IMR-90 (cell line): ENCODE results near the gene NFAT5. TPM values are rescaled to one million over a fixed set of nuclear protein-coding genes. Genes with fewer than 3 reads are reported as not detected.

Experiments
- ATAC-seq: fragments of 200-7000 bp; cut with Tn5 transposase; 2 replicates; pipeline ENCODE4 v1.9.1; 2020; ENCODE audit warnings: low read depth, mild to moderate bottlenecking, moderate library complexity
- BruUV-seq: library from RNA; stranded (reverse); fragments of 400-500 nt; replicated peaks from 2 replicates; lab custom pipeline; 2021; lab: Mats Ljungman, UMichigan
- CTCF ChIA-PET: fragments of 300-600 bp; formaldehyde crosslinking; extraction: SDS; loops from one replicate; lab custom pipeline; 2021; ENCODE audit warnings: antibody characterized with exemption; lab: Yijun Ruan, JAX
- POLR2A ChIA-PET: fragments of 300-600 bp; sonication (Branson Sonifier 250); formaldehyde crosslinking; loops from one replicate; lab custom pipeline; 2022; ENCODE audit warnings: antibody characterized with exemption; ENCODE audit not compliant: unreplicated experiment; lab: Charles Lee
- DNase-seq: peaks from one replicate; pipeline ENCODE4 v3.0.0; 2013
- H2AFZ ChIP-seq: replicated peaks from 2 replicates; pipeline ENCODE3; 2013; ENCODE audit warnings: low read length, mild to moderate bottlenecking; ENCODE audit not compliant: poor library complexity
- H2AK5ac ChIP-seq: 2 replicates; pipeline ENCODE4 v1.6.1; 2013; ENCODE audit warnings: low read depth, low read length, inconsistent platforms
- H2AK9ac ChIP-seq: replicated peaks from 2 replicates; pipeline ENCODE3; 2013; ENCODE audit warnings: mild to moderate bottlenecking, low read depth, low read length, moderate library complexity; ENCODE audit not compliant: poor library complexity
- H2BK120ac ChIP-seq: 2 replicates; pipeline ENCODE4 v1.6.1; 2013; ENCODE audit warnings: low read depth, low read length, inconsistent platforms
- H2BK15ac ChIP-seq: 3 replicates; pipeline ENCODE4 v1.6.1; 2013; ENCODE audit warnings: low read depth, low read length, inconsistent platforms
- H2BK20ac ChIP-seq: 2 replicates; pipeline ENCODE4 v1.6.1; 2013; ENCODE audit warnings: low read depth, mild to moderate bottlenecking, inconsistent platforms, low read length, moderate library complexity
- H2BK5ac ChIP-seq: 2 replicates; pipeline ENCODE4 v1.6.1; 2013; ENCODE audit warnings: mild to moderate bottlenecking, low read depth, low read length, inconsistent platforms; ENCODE audit not compliant: poor library complexity, severe bottlenecking
- H3K14ac ChIP-seq: replicated peaks from 2 replicates; pipeline ENCODE4 v1.6.1; 2013; ENCODE audit warnings: low read depth, low read length, inconsistent platforms
- H3K18ac ChIP-seq: 2 replicates; pipeline ENCODE4 v1.6.1; 2013; ENCODE audit warnings: low read depth, low read length, control low read depth
- H3K23ac ChIP-seq: 2 replicates; pipeline ENCODE4 v1.6.1; 2013; ENCODE audit warnings: low read depth, low read length, inconsistent platforms
- H3K27ac ChIP-seq: 2 replicates; pipeline ENCODE4 v1.5.1; 2013; ENCODE audit warnings: mild to moderate bottlenecking, control low read depth, low read length; ENCODE audit not compliant: insufficient read depth
- H3K27me3 ChIP-seq: 2 replicates; pipeline ENCODE4 v1.6.1; 2013; ENCODE audit warnings: low read length; ENCODE audit not compliant: control insufficient read depth, insufficient read depth
- H3K36me3 ChIP-seq: 2 replicates; pipeline ENCODE4 v1.6.1; 2013; ENCODE audit warnings: low read length, mixed read lengths; ENCODE audit not compliant: control insufficient read depth, insufficient read depth
- H3K4ac ChIP-seq: 2 replicates; pipeline ENCODE4 v1.6.1; 2013; ENCODE audit warnings: low read depth, low read length, inconsistent platforms
- H3K4me1 ChIP-seq: 2 replicates; pipeline ENCODE4 v1.6.1; 2013; ENCODE audit warnings: low read length, mixed read lengths; ENCODE audit not compliant: control insufficient read depth, insufficient read depth
- H3K4me2 ChIP-seq: 2 replicates; pipeline ENCODE4 v1.6.1; 2013; ENCODE audit warnings: low read depth, mild to moderate bottlenecking, control low read depth, low read length, moderate library complexity
- H3K4me3 ChIP-seq: 2 replicates; pipeline ENCODE4 v1.5.1; 2013; ENCODE audit warnings: low read depth, mild to moderate bottlenecking, control low read depth, low read length, moderate library complexity; ENCODE audit not compliant: insufficient read depth
- H3K56ac ChIP-seq: 2 replicates; pipeline ENCODE4 v1.6.1; 2013; ENCODE audit warnings: low read length, inconsistent platforms; ENCODE audit not compliant: insufficient read depth; ENCODE audit errors: extremely low read depth
- H3K79me1 ChIP-seq, 2 experiments: 2 replicates each; pipeline ENCODE4 v1.6.1; 2013; ENCODE audit warnings: low read length in 2 of 2, inconsistent platforms in 1 of 2, low read depth in 1 of 2
- H3K9ac ChIP-seq: 2 replicates; pipeline ENCODE4 v1.6.1; 2013; ENCODE audit warnings: low read depth, low read length, control low read depth
- H3K9me1 ChIP-seq: 2 replicates; pipeline ENCODE4 v1.6.1; 2013; ENCODE audit warnings: low read length, inconsistent platforms; ENCODE audit not compliant: insufficient read depth
- H3K9me3 ChIP-seq: 2 replicates; pipeline ENCODE4 v1.6.1; 2013; ENCODE audit warnings: low read length; ENCODE audit not compliant: control insufficient read depth, insufficient read depth
- H4K20me1 ChIP-seq: 2 replicates; pipeline ENCODE4 v1.6.1; 2013; ENCODE audit warnings: low read length, inconsistent platforms; ENCODE audit not compliant: insufficient read depth
- H4K5ac ChIP-seq: 2 replicates; pipeline ENCODE4 v1.6.1; 2013; ENCODE audit warnings: mild to moderate bottlenecking, low read depth, low read length, control low read depth
- H4K8ac ChIP-seq, 2 experiments: 2 replicates each; pipeline ENCODE4 v1.6.1; 2013; ENCODE audit warnings: low read depth in 2 of 2, low read length in 2 of 2, control low read depth in 1 of 2, inconsistent platforms in 1 of 2
- H4K91ac ChIP-seq: 2 replicates; pipeline ENCODE4 v1.6.1; 2013; ENCODE audit warnings: low read depth, low read length, inconsistent platforms; ENCODE audit not compliant: insufficient read depth
- RCOR1 ChIP-seq: IDR thresholded peaks from 2 replicates; pipeline ENCODE4 v1.6.1; 2012; ENCODE audit warnings: mild to moderate bottlenecking, low read length, improper control_type of control experiment; ENCODE audit not compliant: insufficient replicate concordance
- WGBS, 2 experiments: methylation state at CpG; one replicate each; pipeline versions ENCODE4 v1.1.5 to v1.1.7; 2013; ENCODE audit warnings: missing lambda C conversion rate in 2 of 2; ENCODE audit not compliant: insufficient read length in 1 of 2; ENCODE audit errors: extremely low coverage in 2 of 2; 5-methylcytosine and 5-hydroxymethylcytosine counted together
- dilution Hi-C: fragments of 300-500 bp; cut with HindIII; formaldehyde crosslinking; loops from one replicate; pipeline ENCODE4 v1.14.3; 2018; ENCODE audit warnings: low sequenced_read_pairs; ENCODE audit not compliant: unreplicated experiment
- in situ Hi-C: fragments of 300-500 bp; cut with MboI; formaldehyde crosslinking; loops from 3 replicates; pipeline ENCODE4 v1.14.3; 2019; ENCODE audit warnings: low sequenced_read_pairs, inconsistent platforms, mixed read lengths
- intact Hi-C: fragments of 100-400 bp; cut with micrococcal nuclease; formaldehyde crosslinking; loops from 2 replicates; pipeline ENCODE4 v1.10.0; 2022
- polyA plus RNA-seq, 3 experiments: library from polyadenylated mRNA; depleted of rRNA; stranded (reverse); fragments of >200 nt; gene quantifications; 2 replicates each; pipeline ENCODE4 v1.2.3, GENCODE V29; 2012; ENCODE audit warnings: low replicate concordance in 1 of 3
- total RNA-seq: library from RNA; depleted of rRNA; stranded (reverse); fragments of >200 nt; gene quantifications from 2 replicates; pipeline ENCODE4 v1.2.3, GENCODE V29; 2012

The NFAT5 gene
- total and polyA plus RNA-seq, 2 of the 4 experiments (the other 2 are of a cell fraction): 10.9 to 20.1 TPM

DNA sequence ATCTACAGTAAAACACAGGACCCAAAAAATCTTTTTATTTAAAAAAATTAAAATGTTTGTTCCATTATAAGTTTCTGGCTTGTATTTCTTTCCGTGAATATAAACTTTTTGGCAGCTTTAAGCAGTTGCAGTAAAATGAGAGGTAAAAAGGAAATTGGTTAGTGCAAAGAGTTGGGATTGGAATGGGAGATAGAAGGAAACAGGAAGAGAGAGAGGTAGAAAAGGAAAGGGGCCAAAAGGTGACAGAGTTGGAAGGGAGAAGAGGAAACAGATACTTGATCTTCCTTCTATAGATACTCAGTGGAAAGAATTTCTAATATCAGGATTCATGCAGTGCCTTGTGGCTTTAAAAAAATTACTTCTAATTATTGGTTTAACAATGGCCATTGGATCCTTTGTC lies 97.1 kb downstream of the NFAT5 start:
- H2AK9ac ChIP-seq: no peak overlapping the region
- H3K36me3 ChIP-seq: peaks cover 26% of the 10 kb centered on the region
- H3K9me3 ChIP-seq: no peaks in the 10 kb centered on the region
- dilution Hi-C loops (no loop called here), in situ Hi-C loops (no loop called here), intact Hi-C loops (no loop called here)
- H3K4ac ChIP-seq: no peak overlapping the region
- no peak overlapping the region for H2BK5ac ChIP-seq
- ChIA-PET POLR2A (no interaction called here), CTCF (no interaction called here)
- H3K27ac ChIP-seq: no peak overlapping the region
- no peak overlapping the region for H2BK120ac ChIP-seq
- DNase-seq: no peak
- H3K27me3 ChIP-seq: no peaks in the 10 kb centered on the region
- no peaks in the 10 kb centered on the region; the same call in 1 of the 2 replicates for H3K9me1 ChIP-seq
- no peak for TF ChIP-seq RCOR1
- no peak overlapping the region for H3K4me2 ChIP-seq
- no peaks in the 10 kb centered on the region for H3K4me1 ChIP-seq
- no peak overlapping the region for H3K23ac ChIP-seq
- ATAC-seq: no peak
- peaks cover 7 to 19% of the 10 kb centered on the region in 2 experiments for H3K79me1 ChIP-seq
- H3K4me3 ChIP-seq: no peak overlapping the region
- H3K14ac ChIP-seq: no peak overlapping the region
- H3K9ac ChIP-seq: no peak overlapping the region
- no peak overlapping the region for H2AK5ac ChIP-seq
- H3K18ac ChIP-seq: no peak overlapping the region
- H2BK15ac ChIP-seq: no peak overlapping the region
- no TSS peak for BruUV-seq
- H4K20me1 ChIP-seq: no peaks in the 10 kb centered on the region
- no peak overlapping the region for H2BK20ac ChIP-seq
- H2AFZ ChIP-seq: no peak overlapping the region
- no peak overlapping the region for H4K5ac ChIP-seq
- 80% methylated on average over 1 of the region's 1 CpG; no CpG with 5 or more reads in 1 of the 2 experiments for WGBS, 2 experiments
- H4K8ac ChIP-seq: no peak overlapping the region
- H3K56ac ChIP-seq: no peak overlapping the region
- H4K91ac ChIP-seq: no peak overlapping the region
